ENCODE results near the gene SGCD.
A peak's percentile ranks its signal among the peaks of the same experiment; 100 is the strongest.

Gene SGCD

DNA sequence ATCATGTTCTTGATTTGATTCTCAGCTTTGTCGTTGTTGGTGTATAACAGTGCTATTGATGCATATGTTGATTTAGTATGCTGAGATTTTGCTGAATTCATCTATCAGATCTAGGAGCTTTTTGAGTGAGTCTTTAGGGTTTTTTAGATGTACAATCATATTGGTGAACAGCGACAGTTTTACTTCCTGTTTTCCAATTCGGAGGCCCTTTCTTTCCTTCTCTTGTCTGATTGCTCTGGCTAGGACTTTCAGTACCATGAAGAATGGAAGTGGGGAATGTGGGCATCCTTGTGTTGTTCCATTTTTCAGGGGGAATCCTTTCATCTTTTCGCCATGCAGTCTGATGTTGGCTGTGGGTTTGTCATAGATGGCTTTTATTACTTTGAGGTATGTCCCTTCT lies 100.4 kb downstream of the SGCD start:
- no peak overlapping the region for H2BK15ac ChIP-seq (ENCODE audit: low read length)
- H2BK120ac ChIP-seq (ENCODE audit: low read depth, low read length): no peak overlapping the region
- H3K9me3 ChIP-seq (replicated peaks in 1 of 2; ENCODE audit: control insufficient read depth in 2 of 2, insufficient read depth in 1 of 2, low read depth in 1 of 2, low read length in 2 of 2): no peaks in the 10 kb centered on the region
- WGBS, 2 donors (ENCODE audit: extremely low coverage in 2 of 2, insufficient read length in 2 of 2, insufficient replicate concordance in 1 of 2): no CpG with 5 or more reads among the region's 4 CpGs
- no peak overlapping the region for H2BK5ac ChIP-seq (ENCODE audit: low read length)
- no peaks in the 10 kb centered on the region for H3K4me1 ChIP-seq (ENCODE audit: control insufficient read depth in 2 of 2, insufficient read depth in 1 of 2, low read depth in 1 of 2, low read length in 2 of 2)
- no peak overlapping the region for H3K14ac ChIP-seq (ENCODE audit: low read length)
- no peak overlapping the region for H3K27ac ChIP-seq (replicated peaks; ENCODE audit: low read length)
- H2AK5ac ChIP-seq (ENCODE audit: low read depth, low read length): no peak overlapping the region
- H3K4ac ChIP-seq (ENCODE audit: low read length): no peak overlapping the region
- H3K4me3 ChIP-seq (ENCODE audit: low read length in 2 of 2): no peak overlapping the region
- H3K23ac ChIP-seq (ENCODE audit: low read depth, low read length, poor library complexity): no peak overlapping the region
- H3K4me2 ChIP-seq (ENCODE audit: insufficient read depth, low read length, poor library complexity, severe bottlenecking): no peak overlapping the region
- no peaks in the 10 kb centered on the region for H3K79me1 ChIP-seq (ENCODE audit: low read depth, low read length)
- H3K36me3 ChIP-seq (replicated peaks in 1 of 2; ENCODE audit: control insufficient read depth in 2 of 2, insufficient read depth in 2 of 2, low read length in 2 of 2): no peaks in the 10 kb centered on the region
- H2AFZ ChIP-seq (ENCODE audit: low read length): no peak overlapping the region
- no peaks in the 10 kb centered on the region for H3K27me3 ChIP-seq (ENCODE audit: control insufficient read depth in 3 of 3, insufficient read depth in 3 of 3, low read depth in 1 of 3, low read length in 3 of 3)
- no peak overlapping the region for H4K91ac ChIP-seq (ENCODE audit: low read depth, low read length, poor library complexity)
- H3K9ac ChIP-seq (ENCODE audit: low read depth, low read length, poor library complexity): no peak overlapping the region
- no peak overlapping the region for H4K8ac ChIP-seq (ENCODE audit: low read depth, low read length)
- no peak overlapping the region for H3K18ac ChIP-seq (ENCODE audit: low read length)
- H2BK12ac ChIP-seq (ENCODE audit: low read length): no peak overlapping the region
- DNase-seq (ENCODE audit: low spot score): no peak

DNA sequence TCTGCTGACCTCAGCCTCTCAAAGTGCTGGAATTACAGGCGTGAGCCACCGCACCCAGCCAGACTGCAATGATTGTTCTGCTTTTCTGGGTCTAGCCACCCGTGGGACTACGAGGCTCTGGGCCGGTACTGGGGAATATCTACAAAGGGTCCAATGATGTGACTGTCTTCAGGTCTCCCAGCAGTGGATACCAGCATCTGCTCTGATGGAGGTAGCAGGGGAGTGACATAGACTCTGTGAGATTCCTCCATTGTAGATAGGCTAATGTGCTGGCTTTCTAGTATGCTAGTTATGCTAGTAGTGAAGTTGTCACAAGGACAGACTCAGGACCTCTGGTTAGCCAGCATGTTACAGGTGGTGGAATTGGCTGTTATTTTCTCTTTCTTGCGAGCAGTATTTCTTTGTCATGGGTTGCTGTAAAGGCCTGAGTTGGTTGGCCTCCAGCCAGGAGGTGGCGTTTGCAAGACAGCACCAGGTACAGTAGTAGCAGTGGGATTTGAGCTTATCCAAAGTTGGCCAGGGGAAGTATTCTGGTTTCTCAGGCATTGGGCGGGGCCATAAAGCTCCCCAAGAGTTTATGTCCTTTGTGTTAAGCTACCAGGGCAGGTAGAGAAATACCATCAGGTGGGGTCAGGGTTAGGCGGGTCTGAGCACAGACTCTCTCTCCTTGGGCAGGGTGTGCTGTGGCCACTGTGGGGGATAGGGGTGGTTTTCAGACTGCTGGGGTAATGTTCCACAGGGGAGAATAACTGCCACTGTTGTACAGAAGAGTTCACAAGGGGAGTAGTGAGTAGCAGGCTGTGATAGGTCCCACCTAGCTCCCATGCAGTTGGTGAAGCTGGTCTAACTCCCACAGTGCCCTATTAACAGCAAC lies 105.2 kb downstream of the SGCD start:
- Histone ChIP-seq H3K9ac (ENCODE audit: low read depth, low read length, poor library complexity) (no peak overlapping the region), H3K27me3 (ENCODE audit: control insufficient read depth in 3 of 3, insufficient read depth in 3 of 3, low read depth in 1 of 3, low read length in 3 of 3) (no peaks in the 10 kb centered on the region), H3K4me3 (ENCODE audit: low read length in 2 of 2) (no peak overlapping the region), H3K18ac (ENCODE audit: low read length) (no peak overlapping the region), H2BK120ac (ENCODE audit: low read depth, low read length) (no peak overlapping the region), H3K9me3 (replicated peaks in 1 of 2; ENCODE audit: control insufficient read depth in 2 of 2, insufficient read depth in 1 of 2, low read depth in 1 of 2, low read length in 2 of 2) (no peaks in the 10 kb centered on the region), H3K79me1 (ENCODE audit: low read depth, low read length) (no peaks in the 10 kb centered on the region), H2BK12ac (ENCODE audit: low read length) (no peak overlapping the region), H2BK15ac (ENCODE audit: low read length) (no peak overlapping the region), H3K4ac (ENCODE audit: low read length) (no peak overlapping the region), H3K36me3 (replicated peaks in 1 of 2; ENCODE audit: control insufficient read depth in 2 of 2, insufficient read depth in 2 of 2, low read length in 2 of 2) (no peaks in the 10 kb centered on the region), H4K91ac (ENCODE audit: low read depth, low read length, poor library complexity) (no peak overlapping the region), H2AK5ac (ENCODE audit: low read depth, low read length) (no peak overlapping the region), H3K4me1 (ENCODE audit: control insufficient read depth in 2 of 2, insufficient read depth in 1 of 2, low read depth in 1 of 2, low read length in 2 of 2) (no peaks in the 10 kb centered on the region), H3K4me2 (ENCODE audit: insufficient read depth, low read length, poor library complexity, severe bottlenecking) (no peak overlapping the region), H2AFZ (ENCODE audit: low read length) (no peak overlapping the region), H3K27ac (replicated peaks; ENCODE audit: low read length) (no peak overlapping the region), H4K8ac (ENCODE audit: low read depth, low read length) (peak overlapping the region; percentile 29), H3K23ac (ENCODE audit: low read depth, low read length, poor library complexity) (no peak overlapping the region), H2BK5ac (ENCODE audit: low read length) (no peak overlapping the region), H3K14ac (ENCODE audit: low read length) (no peak overlapping the region)
- WGBS, 2 donors (ENCODE audit: extremely low coverage in 2 of 2, insufficient read length in 2 of 2, insufficient replicate concordance in 1 of 2): no CpG with 5 or more reads among the region's 9 CpGs
- no peak for DNase-seq (ENCODE audit: low spot score)

DNA sequence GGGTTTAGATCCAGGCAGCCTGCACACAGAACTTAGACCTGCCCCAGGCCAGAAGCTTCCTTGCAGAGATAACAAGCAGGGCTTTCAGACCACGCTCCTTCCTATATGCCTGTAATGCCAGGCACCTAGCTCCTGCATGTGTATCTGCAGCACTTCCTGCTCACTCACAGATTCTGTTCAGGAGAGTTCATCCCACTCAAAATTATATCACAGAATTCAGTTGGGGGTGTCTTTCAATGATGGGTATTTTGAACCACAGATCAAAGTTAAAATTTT lies 105.8 kb downstream of the SGCD start:
- no CpG with 5 or more reads among the region's 1 CpG for WGBS, 2 donors (ENCODE audit: extremely low coverage in 2 of 2, insufficient read length in 2 of 2, insufficient replicate concordance in 1 of 2)
- no peak overlapping the region for H2AFZ ChIP-seq (ENCODE audit: low read length)
- no peaks in the 10 kb centered on the region for H3K4me1 ChIP-seq (ENCODE audit: control insufficient read depth in 2 of 2, insufficient read depth in 1 of 2, low read depth in 1 of 2, low read length in 2 of 2)
- H3K23ac ChIP-seq (ENCODE audit: low read depth, low read length, poor library complexity): no peak overlapping the region
- H3K4ac ChIP-seq (ENCODE audit: low read length): no peak overlapping the region
- no peak overlapping the region for H3K4me3 ChIP-seq (ENCODE audit: low read length in 2 of 2)
- no peak for DNase-seq (ENCODE audit: low spot score)
- H3K27me3 ChIP-seq (ENCODE audit: control insufficient read depth in 3 of 3, insufficient read depth in 3 of 3, low read depth in 1 of 3, low read length in 3 of 3): no peaks in the 10 kb centered on the region
- no peak overlapping the region for H2BK12ac ChIP-seq (ENCODE audit: low read length)
- H3K79me1 ChIP-seq (ENCODE audit: low read depth, low read length): no peaks in the 10 kb centered on the region
- H3K9ac ChIP-seq (ENCODE audit: low read depth, low read length, poor library complexity): no peak overlapping the region
- no peaks in the 10 kb centered on the region for H3K9me3 ChIP-seq (replicated peaks in 1 of 2; ENCODE audit: control insufficient read depth in 2 of 2, insufficient read depth in 1 of 2, low read depth in 1 of 2, low read length in 2 of 2)
- no peak overlapping the region for H4K8ac ChIP-seq (ENCODE audit: low read depth, low read length)
- H4K91ac ChIP-seq (ENCODE audit: low read depth, low read length, poor library complexity): no peak overlapping the region
- no peaks in the 10 kb centered on the region for H3K36me3 ChIP-seq (replicated peaks in 1 of 2; ENCODE audit: control insufficient read depth in 2 of 2, insufficient read depth in 2 of 2, low read length in 2 of 2)
- no peak overlapping the region for H2BK5ac ChIP-seq (ENCODE audit: low read length)
- H3K14ac ChIP-seq (ENCODE audit: low read length): no peak overlapping the region
- H3K27ac ChIP-seq (replicated peaks; ENCODE audit: low read length): no peak overlapping the region
- H2BK15ac ChIP-seq (ENCODE audit: low read length): no peak overlapping the region
- no peak overlapping the region for H3K4me2 ChIP-seq (ENCODE audit: insufficient read depth, low read length, poor library complexity, severe bottlenecking)
- H2AK5ac ChIP-seq (ENCODE audit: low read depth, low read length): no peak overlapping the region
- no peak overlapping the region for H2BK120ac ChIP-seq (ENCODE audit: low read depth, low read length)
- no peak overlapping the region for H3K18ac ChIP-seq (ENCODE audit: low read length)

DNA sequence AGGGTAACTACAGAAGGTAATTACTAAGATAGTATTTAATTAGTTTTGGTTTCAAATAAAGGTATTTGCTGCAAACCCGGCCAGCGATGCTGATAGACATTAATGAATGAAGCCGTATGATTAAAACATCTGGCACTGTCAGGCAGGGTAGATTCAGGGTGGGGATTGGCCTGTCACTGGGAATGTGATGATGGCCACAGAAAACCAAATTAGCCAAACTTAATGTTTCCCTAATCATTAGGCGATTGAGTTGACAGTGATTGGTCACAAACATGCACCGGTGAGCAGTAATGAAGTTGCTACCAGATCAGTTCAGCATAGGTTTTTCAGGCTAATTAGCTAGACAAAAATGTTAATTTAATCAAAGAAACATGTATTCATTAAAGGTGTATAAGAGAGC lies 107.5 kb downstream of the SGCD start:
- Histone ChIP-seq H2BK12ac (ENCODE audit: low read length) (no peak overlapping the region), H3K18ac (ENCODE audit: low read length) (no peak overlapping the region), H3K36me3 (replicated peaks in 1 of 2; ENCODE audit: control insufficient read depth in 2 of 2, insufficient read depth in 2 of 2, low read length in 2 of 2) (no peaks in the 10 kb centered on the region), H3K27me3 (ENCODE audit: control insufficient read depth in 3 of 3, insufficient read depth in 3 of 3, low read depth in 1 of 3, low read length in 3 of 3) (no peaks in the 10 kb centered on the region), H3K14ac (ENCODE audit: low read length) (no peak overlapping the region), H3K9ac (ENCODE audit: low read depth, low read length, poor library complexity) (no peak overlapping the region), H3K4me1 (ENCODE audit: control insufficient read depth in 2 of 2, insufficient read depth in 1 of 2, low read depth in 1 of 2, low read length in 2 of 2) (no peaks in the 10 kb centered on the region), H2AFZ (ENCODE audit: low read length) (no peak overlapping the region), H3K27ac (replicated peaks; ENCODE audit: low read length) (no peak overlapping the region), H4K8ac (ENCODE audit: low read depth, low read length) (no peak overlapping the region), H2BK5ac (ENCODE audit: low read length) (no peak overlapping the region), H2BK15ac (ENCODE audit: low read length) (no peak overlapping the region), H2BK120ac (ENCODE audit: low read depth, low read length) (no peak overlapping the region), H3K9me3 (replicated peaks in 1 of 2; ENCODE audit: control insufficient read depth in 2 of 2, insufficient read depth in 1 of 2, low read depth in 1 of 2, low read length in 2 of 2) (no peaks in the 10 kb centered on the region), H3K23ac (ENCODE audit: low read depth, low read length, poor library complexity) (no peak overlapping the region), H3K4ac (ENCODE audit: low read length) (no peak overlapping the region), H2AK5ac (ENCODE audit: low read depth, low read length) (no peak overlapping the region), H3K79me1 (ENCODE audit: low read depth, low read length) (no peaks in the 10 kb centered on the region), H3K4me2 (ENCODE audit: insufficient read depth, low read length, poor library complexity, severe bottlenecking) (no peak overlapping the region), H4K91ac (ENCODE audit: low read depth, low read length, poor library complexity) (no peak overlapping the region), H3K4me3 (ENCODE audit: low read length in 2 of 2) (no peak overlapping the region)
- WGBS, 2 donors (ENCODE audit: extremely low coverage in 2 of 2, insufficient read length in 2 of 2, insufficient replicate concordance in 1 of 2): no CpG with 5 or more reads among the region's 5 CpGs
- DNase-seq (ENCODE audit: low spot score): no peak

All from neuronal stem cell (in vitro differentiated cells).